Anterior cingulate cortex (tissue), 58 donors: ENCODE data around the gene HSPH1.

ENCODE experiments used
- DNase-seq, 58 donors: peaks; one replicate each; lab custom pipeline; 2025; lab: John Stamatoyannopoulos, UW

The HSPH1 gene

GRCh38 chr13:31134039-31134711 lies 27.5 kb downstream of the HSPH1 start:
- DNase-seq: no peak

- no peak for DNase-seq
Observed at GRCh38 chr13:31133621-31134020, 28.1 kb downstream of the HSPH1 start.

DNA sequence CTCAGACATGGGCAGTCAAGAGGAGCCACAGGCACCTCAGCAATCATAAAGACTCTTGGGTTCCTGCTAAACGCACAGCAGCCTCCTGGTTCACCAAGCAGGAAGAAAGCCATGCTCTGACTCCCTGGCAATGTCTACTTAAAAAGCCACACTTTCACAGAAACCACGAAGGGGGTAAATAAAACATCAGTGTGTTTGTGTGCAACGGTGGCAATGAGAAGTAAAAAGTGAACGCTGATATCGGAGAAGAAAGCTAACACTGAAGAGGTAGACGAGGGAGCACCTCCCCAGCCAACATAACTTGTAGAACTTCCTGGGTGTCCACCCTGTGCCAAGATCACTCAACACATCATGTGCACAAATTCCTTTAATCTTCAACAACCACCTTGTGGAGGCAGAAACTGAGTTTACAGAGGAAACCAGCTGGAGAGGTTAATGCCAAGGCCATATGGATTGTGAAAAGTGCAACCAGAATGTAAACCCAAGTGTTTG lies 30.2 kb downstream of the HSPH1 start:
- no peak for DNase-seq

- DNase-seq: no peak
Observed at GRCh38 chr13:31129419-31129818, 32.3 kb downstream of the HSPH1 start.

- DNase-seq: no peak
Observed at GRCh38 chr13:31124204-31124603, 37.5 kb downstream of the HSPH1 start.

DNA sequence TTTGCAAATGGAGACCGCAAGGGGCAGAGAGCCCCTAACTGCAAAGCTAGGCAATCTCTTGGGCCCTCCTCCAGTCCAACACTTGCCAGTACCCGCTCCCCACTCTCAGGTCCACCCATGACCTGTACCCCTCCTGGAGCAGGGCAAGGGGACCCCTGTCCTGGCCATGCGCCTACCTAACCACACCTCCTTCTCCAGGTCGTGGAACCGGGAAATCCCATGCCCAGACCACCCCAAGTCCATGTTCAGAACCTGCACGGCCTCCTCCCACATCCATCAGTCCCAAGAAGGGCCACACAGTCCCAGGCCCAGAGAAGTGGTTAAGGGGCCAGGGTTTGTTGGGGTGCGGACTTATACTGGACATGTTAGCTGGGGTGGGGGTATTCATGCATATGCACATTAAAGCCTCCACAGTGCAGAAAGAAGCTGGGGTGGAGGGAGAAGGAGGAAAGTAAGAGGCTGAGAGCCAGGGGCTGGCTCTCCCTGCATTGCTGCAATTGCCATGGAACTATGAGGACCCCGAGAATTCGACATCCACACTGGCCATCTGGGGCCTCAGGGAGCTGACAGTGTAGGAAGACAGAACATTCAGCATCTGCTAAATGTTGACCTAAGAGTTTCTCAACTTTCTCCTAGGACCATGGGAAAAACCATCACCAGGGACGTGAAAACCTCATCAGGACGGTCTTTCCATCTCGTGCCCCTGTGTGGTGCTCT lies 39.0 kb downstream of the HSPH1 start:
- no peak for DNase-seq

DNA sequence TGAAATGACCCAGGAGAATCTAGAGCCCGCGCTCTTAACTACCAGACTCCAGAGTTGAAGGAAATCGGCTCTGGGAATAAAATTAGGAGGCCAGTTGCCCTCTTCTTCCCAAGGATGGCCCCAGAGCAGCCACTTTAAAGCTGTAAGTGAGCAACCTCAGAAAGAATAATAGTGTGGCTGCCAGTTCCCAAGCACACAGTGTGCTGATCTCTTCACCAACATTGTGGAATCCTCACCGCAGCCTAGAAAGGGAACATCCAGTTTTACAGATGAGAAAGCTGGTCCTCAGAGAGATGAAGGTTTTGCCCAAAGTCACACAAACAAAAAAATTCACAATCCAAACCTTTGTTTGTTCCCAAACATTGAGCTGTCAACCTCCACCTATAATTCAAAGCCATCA lies 39.6 kb downstream of the HSPH1 start:
- no peak for DNase-seq

GRCh38 chr13:31121379-31122140 lies 40.1 kb downstream of the HSPH1 start:
- DNase-seq: no peak

GRCh38 chr13:31119966-31120700 lies 41.6 kb downstream of the HSPH1 start:
- no peak for DNase-seq

DNA sequence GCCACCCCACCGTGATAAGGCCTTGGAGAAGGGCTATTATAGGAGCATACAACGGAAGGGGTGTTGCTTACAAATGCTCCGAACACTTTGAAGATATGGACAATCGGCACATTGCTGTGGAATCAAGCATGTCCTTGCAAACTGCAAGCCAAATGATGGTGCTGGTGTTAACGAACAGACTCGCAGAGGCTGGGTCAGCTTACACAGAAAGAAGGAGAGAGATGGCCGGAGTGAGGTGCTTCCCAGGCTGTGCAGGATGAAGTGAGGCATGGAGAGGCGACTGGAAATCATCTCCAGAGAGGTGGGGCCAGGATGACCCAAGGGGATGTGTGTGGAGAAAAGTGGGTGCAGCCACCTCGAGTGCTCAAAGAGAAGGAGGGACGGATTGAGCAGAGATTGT lies 42.2 kb downstream of the HSPH1 start:
- DNase-seq: no peak

DNA sequence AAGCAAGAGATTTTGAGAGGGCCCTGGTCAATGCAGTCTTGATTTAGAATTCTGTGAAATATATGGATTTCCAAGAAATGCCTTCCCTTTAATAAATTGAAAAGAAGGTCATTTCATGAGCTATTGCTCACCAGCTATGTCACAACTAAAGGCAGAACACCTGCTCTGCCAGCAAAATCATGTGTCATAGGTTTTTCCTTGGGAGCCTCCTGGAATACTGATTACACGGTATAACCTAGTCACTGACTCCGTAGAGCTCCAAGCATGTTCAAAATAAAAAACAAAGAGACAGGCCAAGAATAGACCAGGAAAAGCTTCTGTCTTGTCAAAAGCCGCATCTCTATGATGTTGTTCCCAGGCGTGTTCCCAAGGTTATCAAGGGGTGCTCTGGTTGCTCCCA lies 45.5 kb downstream of the HSPH1 start:
- no peak for DNase-seq

DNA sequence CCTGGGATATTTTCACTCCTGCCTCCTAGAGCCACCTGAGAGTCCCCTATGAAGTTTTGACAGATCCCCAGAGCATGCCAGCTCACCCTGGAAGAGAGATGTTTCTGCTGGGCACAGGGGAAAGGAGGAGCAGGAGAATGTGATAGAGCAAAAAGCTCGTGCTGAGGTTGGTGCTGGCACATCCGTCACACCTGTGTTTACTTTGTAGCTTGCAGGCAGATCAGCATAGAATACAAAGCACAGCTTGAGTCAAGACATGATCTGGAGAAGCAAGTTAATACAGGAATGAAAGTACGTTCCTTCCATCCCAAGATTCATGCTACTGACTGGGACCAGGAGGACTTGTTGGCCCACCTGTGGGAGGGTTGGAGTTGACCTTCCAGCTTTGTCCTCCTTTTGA lies 46.1 kb downstream of the HSPH1 start:
- no peak for DNase-seq

DNA sequence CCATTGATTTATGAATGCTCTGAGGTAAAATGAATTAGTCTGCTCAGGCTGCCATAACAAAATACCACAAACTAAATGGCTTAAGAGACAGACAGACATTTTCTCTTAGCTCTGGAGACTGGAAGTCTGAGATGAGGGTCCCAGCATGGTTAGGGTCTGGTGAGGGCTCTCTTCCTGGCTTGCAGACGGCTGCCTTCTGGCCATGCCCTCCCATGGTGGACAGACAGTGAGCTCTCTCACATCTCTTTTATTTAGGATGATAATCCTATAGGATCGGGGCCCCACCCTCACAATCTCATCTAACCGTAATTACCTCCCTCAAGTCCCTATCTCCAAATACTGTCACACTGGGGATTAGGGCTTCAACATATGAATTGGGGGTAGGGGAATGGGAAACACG lies 47.1 kb downstream of the HSPH1 start:
- DNase-seq: no peak

DNA sequence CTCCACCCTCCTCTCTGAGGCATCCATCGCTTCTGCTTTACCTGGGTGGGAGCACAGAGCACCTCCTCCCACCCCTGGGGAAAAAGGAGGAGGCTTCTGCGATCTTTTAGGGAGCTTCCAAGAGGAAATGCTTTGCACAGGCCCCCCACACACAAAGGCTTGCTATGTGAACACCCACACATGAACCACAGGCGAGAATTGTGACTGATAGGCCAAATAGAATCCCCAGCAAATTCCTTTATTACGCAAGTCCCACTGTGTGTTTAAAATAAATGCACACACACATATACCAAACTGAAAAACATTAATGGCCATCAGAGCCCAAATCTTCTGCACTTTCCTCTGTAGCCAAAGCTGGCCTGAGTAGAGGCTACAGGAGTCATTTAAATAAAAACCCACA lies 50.6 kb downstream of the HSPH1 start:
- DNase-seq: no peak

DNA sequence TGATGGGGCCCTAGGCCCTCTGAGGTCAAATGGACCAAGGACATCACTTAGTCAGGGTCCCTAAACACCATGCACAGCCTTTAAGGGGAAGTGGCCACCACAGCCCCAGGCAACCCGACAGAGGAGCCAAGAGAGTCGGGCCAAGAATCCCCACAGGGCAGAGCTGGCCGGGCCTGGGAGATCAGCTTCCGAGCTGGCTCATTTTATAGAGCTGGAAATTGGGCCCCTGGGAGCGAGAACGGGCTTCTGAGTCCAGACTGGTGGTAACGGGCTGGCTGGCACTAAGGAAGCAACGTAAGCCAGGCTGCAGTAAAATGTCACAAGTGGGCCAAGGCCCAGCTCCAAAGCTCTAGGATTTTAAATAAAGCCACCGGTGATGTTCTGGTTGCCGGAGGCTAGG lies 51.1 kb downstream of the HSPH1 start:
- DNase-seq: no peak

DNA sequence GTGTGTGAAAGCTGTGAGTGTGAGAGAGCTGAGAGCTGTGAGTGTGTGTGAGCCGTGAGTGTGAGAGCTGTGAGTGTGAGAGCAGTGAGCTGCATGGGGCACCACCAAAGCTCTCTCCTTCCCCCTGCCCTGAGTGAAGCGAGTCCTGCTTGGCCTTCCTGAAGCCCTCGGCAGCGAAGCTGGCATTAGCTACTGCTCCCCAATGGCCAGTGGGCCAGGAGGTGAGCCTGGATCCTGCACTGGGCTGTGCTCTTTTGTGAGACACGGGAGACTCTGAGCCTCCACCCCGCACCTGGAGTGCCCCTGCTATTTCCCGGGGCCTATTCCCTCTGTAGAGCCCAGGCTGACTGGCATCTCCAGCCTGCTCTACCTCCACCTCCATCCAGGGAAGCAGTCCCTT lies 51.5 kb downstream of the HSPH1 start:
- no peak for DNase-seq

DNA sequence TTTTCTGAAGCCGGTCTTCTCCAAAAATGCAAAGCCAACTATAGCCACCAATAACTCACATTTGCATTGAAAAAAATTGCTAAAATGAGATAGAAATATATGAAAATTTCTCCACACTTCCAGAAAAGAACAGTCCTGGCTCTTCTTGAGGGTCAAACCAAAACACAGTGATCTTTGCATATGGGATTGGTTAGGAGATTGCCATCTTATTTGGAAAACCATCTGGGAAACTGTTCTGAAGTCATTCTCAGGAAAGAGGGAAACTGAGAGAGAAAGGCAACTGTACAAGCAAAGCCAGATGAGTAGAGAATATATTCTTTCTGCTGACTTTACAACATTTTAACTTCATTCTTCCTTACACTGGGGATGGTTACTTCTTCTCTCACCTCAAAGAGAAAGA lies 54.6 kb downstream of the HSPH1 start:
- no peak for DNase-seq

DNA sequence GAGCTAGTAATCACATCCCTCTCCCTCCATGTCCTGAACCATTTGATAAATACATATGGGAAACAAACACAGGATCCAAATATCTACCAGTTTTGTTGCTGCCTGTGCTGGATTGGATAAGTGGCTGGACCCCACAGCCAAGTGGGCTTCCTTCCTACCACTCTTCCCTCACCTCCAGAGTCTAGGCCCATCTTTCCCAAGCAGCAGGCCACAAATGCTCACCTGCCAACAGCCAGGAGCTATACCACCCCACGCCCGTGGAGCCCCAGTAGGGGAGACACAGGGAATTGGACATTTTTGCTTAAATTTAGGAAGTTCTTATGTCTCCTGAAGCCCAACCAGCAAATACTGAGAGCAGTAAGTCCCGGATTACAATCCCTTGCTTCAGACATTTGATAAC lies 55.8 kb downstream of the HSPH1 start:
- no peak for DNase-seq

- no peak for DNase-seq
Observed at GRCh38 chr13:31105020-31105795, 56.5 kb downstream of the HSPH1 start.

GRCh38 chr13:31102905-31103304 lies 58.8 kb downstream of the HSPH1 start:
- DNase-seq: no peak
